ENCODE measurements around the gene UGT1A9. TPM values are rescaled to one million over a fixed set of nuclear protein-coding genes. Genes with fewer than 3 reads are reported as not detected.

Gene UGT1A9
- total RNA-seq, 2 donors from 2014 or later, result not detected

DNA sequence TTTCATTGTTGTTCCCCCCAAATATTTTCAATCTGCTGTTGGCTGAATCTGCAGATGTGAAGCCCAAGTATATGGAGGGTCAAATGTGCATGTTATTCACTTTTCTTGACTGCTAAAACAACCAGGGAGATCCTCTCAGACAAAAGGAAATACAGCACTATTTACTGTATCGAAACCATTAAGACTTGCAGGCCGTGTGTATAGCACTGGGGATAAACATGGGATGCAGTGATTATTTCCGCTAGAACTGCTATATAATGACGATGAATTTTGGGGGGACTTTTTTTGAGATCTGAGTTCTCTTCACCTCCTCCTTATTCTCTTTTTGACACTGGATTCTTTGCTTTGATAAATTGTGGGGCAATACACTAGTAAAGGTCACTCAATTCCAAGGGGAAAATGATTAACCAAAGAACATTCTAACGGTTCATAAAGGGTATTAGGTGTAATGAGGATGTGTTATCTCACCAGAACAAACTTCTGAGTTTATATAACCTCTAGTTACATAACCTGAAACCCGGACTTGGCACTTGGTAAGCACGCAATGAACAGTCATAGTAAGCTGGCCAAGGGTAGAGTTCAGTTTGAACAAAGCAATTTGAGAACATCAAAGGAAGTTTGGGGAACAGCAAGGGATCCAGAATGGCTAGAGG lies 84.9 kb downstream of the UGT1A9 start:
- TF ChIP-seq, protein P1, sequence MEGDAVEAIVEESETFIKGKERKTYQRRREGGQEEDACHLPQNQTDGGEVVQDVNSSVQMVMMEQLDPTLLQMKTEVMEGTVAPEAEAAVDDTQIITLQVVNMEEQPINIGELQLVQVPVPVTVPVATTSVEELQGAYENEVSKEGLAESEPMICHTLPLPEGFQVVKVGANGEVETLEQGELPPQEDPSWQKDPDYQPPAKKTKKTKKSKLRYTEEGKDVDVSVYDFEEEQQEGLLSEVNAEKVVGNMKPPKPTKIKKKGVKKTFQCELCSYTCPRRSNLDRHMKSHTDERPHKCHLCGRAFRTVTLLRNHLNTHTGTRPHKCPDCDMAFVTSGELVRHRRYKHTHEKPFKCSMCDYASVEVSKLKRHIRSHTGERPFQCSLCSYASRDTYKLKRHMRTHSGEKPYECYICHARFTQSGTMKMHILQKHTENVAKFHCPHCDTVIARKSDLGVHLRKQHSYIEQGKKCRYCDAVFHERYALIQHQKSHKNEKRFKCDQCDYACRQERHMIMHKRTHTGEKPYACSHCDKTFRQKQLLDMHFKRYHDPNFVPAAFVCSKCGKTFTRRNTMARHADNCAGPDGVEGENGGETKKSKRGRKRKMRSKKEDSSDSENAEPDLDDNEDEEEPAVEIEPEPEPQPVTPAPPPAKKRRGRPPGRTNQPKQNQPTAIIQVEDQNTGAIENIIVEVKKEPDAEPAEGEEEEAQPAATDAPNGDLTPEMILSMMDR (IDR thresholded peaks at IDR 0.05), result no peak
- Histone ChIP-seq H3K27me3 (no peaks in the 10 kb centered on the region), H3K36me3 (no peaks in the 10 kb centered on the region)

DNA sequence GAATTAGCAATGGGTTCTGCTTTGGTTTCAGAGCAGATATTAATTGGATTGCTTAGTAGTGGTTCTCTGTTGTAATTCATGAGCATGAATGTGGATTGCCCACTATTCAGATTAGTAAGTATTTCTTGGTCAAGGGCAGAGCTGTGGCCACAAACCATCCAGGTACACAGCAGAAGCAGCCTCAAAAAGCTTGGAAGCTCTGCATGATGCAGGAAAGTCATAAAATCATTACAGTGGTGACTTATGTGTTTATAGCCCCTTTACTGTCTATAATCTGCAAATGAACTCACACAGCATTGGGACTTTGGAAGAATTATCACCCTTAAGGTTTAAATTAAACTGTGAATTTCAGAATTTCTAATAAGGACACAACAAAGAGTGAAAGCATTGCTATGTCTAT lies 86.4 kb downstream of the UGT1A9 start:
- H3K27ac ChIP-seq, result no peak overlapping the region
- H3K27me3 ChIP-seq, result no peaks in the 10 kb centered on the region
- no peak overlapping the region for H3K4me3 ChIP-seq
- no peaks in the 10 kb centered on the region for H3K9me3 ChIP-seq
- TF ChIP-seq, protein P1 (IDR thresholded peaks at IDR 0.05), result no peak
- no peak for DNase-seq (ENCODE audit: low spot score)
- H3K4me1 ChIP-seq, result no peaks in the 10 kb centered on the region
- H3K36me3 ChIP-seq, result no peaks in the 10 kb centered on the region

More for the DNA sequence above, 84.9 kb downstream of the UGT1A9 start:
- H3K4me1 ChIP-seq, result no peaks in the 10 kb centered on the region
- no peak overlapping the region for H3K27ac ChIP-seq
- no peaks in the 10 kb centered on the region for H3K9me3 ChIP-seq
- no peak for DNase-seq (ENCODE audit: low spot score)
- H3K4me3 ChIP-seq, result no peak overlapping the region

DNA sequence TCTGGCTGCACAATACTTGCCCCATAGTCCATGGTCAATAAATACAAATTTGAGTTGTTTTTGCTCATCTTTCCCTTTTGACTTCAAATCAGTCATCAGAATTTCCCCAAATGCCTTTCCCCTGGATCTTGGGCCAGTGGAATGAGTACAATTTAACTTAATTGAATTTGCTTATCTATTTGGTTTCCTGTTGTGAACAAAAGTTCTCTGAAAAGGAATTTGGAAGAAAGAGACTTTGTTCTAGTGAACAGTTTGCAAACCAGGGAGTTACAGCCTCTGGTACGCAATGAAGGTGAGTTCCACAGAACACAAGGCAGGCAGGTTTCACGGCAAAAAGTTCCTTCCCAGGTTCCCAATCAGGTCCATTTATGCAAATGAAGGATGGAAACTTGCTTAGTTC lies 87.2 kb downstream of the UGT1A9 start:
- Histone ChIP-seq H3K27me3 (no peaks in the 10 kb centered on the region), H3K4me1 (no peaks in the 10 kb centered on the region), H3K36me3 (no peaks in the 10 kb centered on the region), H3K27ac (no peak overlapping the region), H3K4me3 (no peak overlapping the region), H3K9me3 (no peaks in the 10 kb centered on the region)
- TF ChIP-seq, protein P1 (IDR thresholded peaks at IDR 0.05), result no peak
- DNase-seq (ENCODE audit: low spot score), result no peak

DNA sequence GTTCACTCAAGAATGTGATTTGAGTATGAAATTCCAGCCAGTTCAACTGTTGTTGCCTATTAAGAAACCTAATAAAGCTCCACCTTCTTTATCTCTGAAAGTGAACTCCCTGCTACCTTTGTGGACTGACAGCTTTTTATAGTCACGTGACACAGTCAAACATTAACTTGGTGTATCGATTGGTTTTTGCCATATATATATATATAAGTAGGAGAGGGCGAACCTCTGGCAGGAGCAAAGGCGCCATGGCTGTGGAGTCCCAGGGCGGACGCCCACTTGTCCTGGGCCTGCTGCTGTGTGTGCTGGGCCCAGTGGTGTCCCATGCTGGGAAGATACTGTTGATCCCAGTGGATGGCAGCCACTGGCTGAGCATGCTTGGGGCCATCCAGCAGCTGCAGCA lies 88.3 kb downstream of the UGT1A9 start, which contains the start of gene UGT1A1:
TSS of gene UGT1A1 (plus strand) at position 228 of the 400 bp plus-strand sequence. CDS start at position 246, 18 bp downstream.
- TF ChIP-seq, protein P1 (IDR thresholded peaks at IDR 0.05), result no peak
- H3K27ac ChIP-seq, result no peak within 1 kb of the TSS

DNA sequence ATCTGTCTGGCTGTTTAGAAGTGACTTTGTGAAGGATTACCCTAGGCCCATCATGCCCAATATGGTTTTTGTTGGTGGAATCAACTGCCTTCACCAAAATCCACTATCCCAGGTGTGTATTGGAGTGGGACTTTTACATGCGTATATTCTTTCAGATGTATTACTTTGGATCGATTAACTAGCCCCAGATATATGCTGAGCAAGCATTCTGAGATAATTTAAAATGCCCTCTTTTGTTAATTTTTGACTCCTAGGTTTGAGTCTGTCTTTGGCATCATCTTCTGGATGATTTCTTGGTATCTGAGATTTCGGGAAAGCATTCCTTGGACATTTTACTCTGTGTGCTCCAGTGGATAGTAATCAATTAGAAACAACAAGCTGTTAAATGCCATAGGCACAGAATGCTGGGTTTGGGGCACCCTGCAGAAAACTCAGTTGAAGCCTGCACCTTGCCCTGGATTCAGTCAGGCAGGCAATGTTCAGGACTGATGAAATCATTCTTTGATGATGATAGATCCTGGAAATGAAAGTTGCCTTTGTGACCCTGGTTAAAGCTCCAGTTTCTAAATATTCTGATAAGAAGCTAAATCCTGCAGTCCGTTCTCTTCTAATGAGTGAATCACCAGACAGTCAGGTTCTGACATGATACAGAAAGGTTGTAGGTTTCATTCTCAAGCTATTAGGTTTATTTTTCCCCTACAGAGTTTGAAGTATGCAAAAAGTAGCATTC lies 89.5 kb downstream of the UGT1A9 start:
- Histone ChIP-seq H3K4me1 (no peaks in the 10 kb centered on the region), H3K27ac (no peak overlapping the region), H3K9me3 (no peaks in the 10 kb centered on the region), H3K4me3 (no peak overlapping the region), H3K36me3 (no peaks in the 10 kb centered on the region), H3K27me3 (no peaks in the 10 kb centered on the region)
- TF ChIP-seq, protein P1 (IDR thresholded peaks at IDR 0.05), result no peak
- DNase-seq (ENCODE audit: low spot score), result no peak

More for the DNA sequence above, 88.3 kb downstream of the UGT1A9 start, which contains the start of gene UGT1A1:
- H3K27me3 ChIP-seq, result no peaks in the 10 kb centered on the region
- H3K36me3 ChIP-seq, result no peaks in the 10 kb centered on the region
- DNase-seq (ENCODE audit: low spot score), result no peak
- no peaks in the 10 kb centered on the region for H3K4me1 ChIP-seq
- no peak within 1 kb of the TSS for H3K4me3 ChIP-seq
- no peaks in the 10 kb centered on the region for H3K9me3 ChIP-seq

All from right atrium auricular region (tissue), 2 donors.